ENCODE measurements around the gene SNRK. TPM values are rescaled to one million over a fixed set of nuclear protein-coding genes. Genes with fewer than 3 reads are reported as not detected.

The SNRK gene
- polyA plus RNA-seq, 3 donors: 45.5 to 53.1 (median 53.1) TPM

Other genes with a start within 250 kb of the SNRK start
- 10 to 100 TPM; 23.2 to 26.1 (median 24.8) TPM for gene POMGNT2, start 180.5 kb upstream of the SNRK start, polyA plus RNA-seq (ENCODE audit: insufficient read length in 3 of 3)

Data from renal pelvis (tissue), 3 donors.